HCT116 (cell line): ENCODE results near the gene ETHE1.

ENCODE experiments used
- CEBPB ChIP-seq: IDR thresholded peaks from 2 replicates; pipeline ENCODE4 v1.6.1; 2012; ENCODE audit warnings: low read depth
- EZH2phosphoT487 ChIP-seq: fragments of 200-600 bp; IDR thresholded peaks from 2 replicates; pipeline ENCODE4 v1.6.1; 2018; ENCODE audit warnings: antibody characterized with exemption, borderline replicate concordance
- JUND ChIP-seq: IDR thresholded peaks from 2 replicates; pipeline ENCODE4 v1.6.1; 2012
- MAX ChIP-seq: IDR thresholded peaks from 2 replicates; pipeline ENCODE4 v1.6.1; 2012
- POLR2A ChIP-seq: IDR thresholded peaks from 2 replicates; pipeline ENCODE4 v1.7.0; 2011; ENCODE audit warnings: borderline replicate concordance; ENCODE audit not compliant: insufficient read depth, insufficient read length; ENCODE audit errors: extremely low read depth
- POLR2AphosphoS5 ChIP-seq: IDR thresholded peaks from 2 replicates; pipeline ENCODE4 v1.6.1; 2011; ENCODE audit warnings: mild to moderate bottlenecking, low read depth, low read length, moderate library complexity
- RAD21 ChIP-seq: IDR thresholded peaks from 2 replicates; pipeline ENCODE4 v1.6.1; 2012; ENCODE audit warnings: low read depth, mild to moderate bottlenecking
- REST ChIP-seq: IDR thresholded peaks from 2 replicates; pipeline ENCODE4 v1.6.1; 2012; ENCODE audit warnings: low read depth
- SIN3A ChIP-seq: IDR thresholded peaks from 2 replicates; pipeline ENCODE4 v1.6.1; 2012; ENCODE audit warnings: low read depth
- SP1 ChIP-seq: IDR thresholded peaks from 2 replicates; pipeline ENCODE4 v1.6.1; 2012; ENCODE audit warnings: low read depth
- TCF7L2 ChIP-seq: IDR thresholded peaks from 2 replicates; pipeline ENCODE4 v1.7.0; 2011; ENCODE audit warnings: borderline replicate concordance, inconsistent platforms; ENCODE audit not compliant: insufficient read depth, insufficient read length; ENCODE audit errors: extremely low read depth
- YY1 ChIP-seq: IDR thresholded peaks from 2 replicates; pipeline ENCODE4 v1.6.1; 2011; ENCODE audit warnings: low read length, low read depth, moderate library complexity, mild to moderate bottlenecking; ENCODE audit not compliant: insufficient replicate concordance; ENCODE audit errors: extremely low read depth
- ZBTB33 ChIP-seq: IDR thresholded peaks from 2 replicates; pipeline ENCODE4 v1.6.1; 2011; ENCODE audit warnings: mild to moderate bottlenecking, low read length, moderate library complexity; ENCODE audit not compliant: insufficient replicate concordance; ENCODE audit errors: extremely low read depth
- TF ChIP-seq, protein P1 (sequence below), 3 experiments: fragments of 200-600 bp in 1 of 3; sonication (generic) in 1 of 3; IDR thresholded peaks in 2 of 3; conservative IDR thresholded peaks in 1 of 3; 2 replicates each; pipeline ENCODE4 v1.5.1; 2012 to 2017; ENCODE audit warnings: low read depth in 2 of 3, low read length in 2 of 3, antibody characterized with exemption in 1 of 3, borderline replicate concordance in 1 of 3, control low read depth in 1 of 3, mild to moderate bottlenecking in 1 of 3, mixed read lengths in 1 of 3, mixed run types in 1 of 3, moderate library complexity in 1 of 3; ENCODE audit not compliant: insufficient read depth in 1 of 3

- TF ChIP-seq, protein P1, sequence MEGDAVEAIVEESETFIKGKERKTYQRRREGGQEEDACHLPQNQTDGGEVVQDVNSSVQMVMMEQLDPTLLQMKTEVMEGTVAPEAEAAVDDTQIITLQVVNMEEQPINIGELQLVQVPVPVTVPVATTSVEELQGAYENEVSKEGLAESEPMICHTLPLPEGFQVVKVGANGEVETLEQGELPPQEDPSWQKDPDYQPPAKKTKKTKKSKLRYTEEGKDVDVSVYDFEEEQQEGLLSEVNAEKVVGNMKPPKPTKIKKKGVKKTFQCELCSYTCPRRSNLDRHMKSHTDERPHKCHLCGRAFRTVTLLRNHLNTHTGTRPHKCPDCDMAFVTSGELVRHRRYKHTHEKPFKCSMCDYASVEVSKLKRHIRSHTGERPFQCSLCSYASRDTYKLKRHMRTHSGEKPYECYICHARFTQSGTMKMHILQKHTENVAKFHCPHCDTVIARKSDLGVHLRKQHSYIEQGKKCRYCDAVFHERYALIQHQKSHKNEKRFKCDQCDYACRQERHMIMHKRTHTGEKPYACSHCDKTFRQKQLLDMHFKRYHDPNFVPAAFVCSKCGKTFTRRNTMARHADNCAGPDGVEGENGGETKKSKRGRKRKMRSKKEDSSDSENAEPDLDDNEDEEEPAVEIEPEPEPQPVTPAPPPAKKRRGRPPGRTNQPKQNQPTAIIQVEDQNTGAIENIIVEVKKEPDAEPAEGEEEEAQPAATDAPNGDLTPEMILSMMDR (IDR thresholded peaks at IDR 0.05 in 2 of 3, conservative IDR thresholded peaks at IDR 0.05 in 1 of 3; ENCODE audit: borderline replicate concordance in 1 of 3, insufficient read depth in 1 of 3, low read depth in 2 of 3, low read length in 2 of 3), result no peak
- TF ChIP-seq SP1 (no peak), CEBPB (no peak), JUND (no peak), POLR2AphosphoS5 (no peak), POLR2A (no peak), MAX (no peak), REST (no peak), YY1 (no peak), EZH2phosphoT487 (no peak), ZBTB33 (no peak), RAD21 (no peak), TCF7L2 (no peak), SIN3A (no peak)
Measured at GRCh38 chr19:43489979-43490599, 36.9 kb downstream of the ETHE1 start.
